Fibroblast of skin of right biceps (primary cell): ENCODE data around the gene WDFY3.
A peak's percentile ranks its signal among the peaks of the same experiment; 100 is the strongest.

ENCODE experiments used
- DNase-seq: peaks from one replicate; pipeline ENCODE4 v3.0.0-alpha.2; 2013

The WDFY3 gene

GRCh38 chr4:84944947-84945346, 21.5 kb downstream of the WDFY3 start:
- DNase-seq = peak; percentile 52

GRCh38 chr4:84940960-84941359, 25.5 kb downstream of the WDFY3 start:
- no peak for DNase-seq

- no peak for DNase-seq
Measured at GRCh38 chr4:84939113-84939512, 27.4 kb downstream of the WDFY3 start.

GRCh38 chr4:84938316-84938715, 28.2 kb downstream of the WDFY3 start:
- peak; percentile 81 for DNase-seq

- no peak for DNase-seq
Measured at GRCh38 chr4:84937381-84937977, 29.0 kb downstream of the WDFY3 start.

- no peak for DNase-seq
Measured at GRCh38 chr4:84936123-84936522, 30.4 kb downstream of the WDFY3 start.

GRCh38 chr4:84932462-84932861, 34.0 kb downstream of the WDFY3 start:
- DNase-seq = no peak

- DNase-seq = no peak
Measured at GRCh38 chr4:84931961-84932360, 34.5 kb downstream of the WDFY3 start.

GRCh38 chr4:84931274-84931673, 35.2 kb downstream of the WDFY3 start:
- DNase-seq = no peak

GRCh38 chr4:84928089-84928488, 38.4 kb downstream of the WDFY3 start:
- DNase-seq = no peak

- no peak for DNase-seq
Measured at GRCh38 chr4:84927428-84927827, 39.1 kb downstream of the WDFY3 start.

- no peak for DNase-seq
Measured at GRCh38 chr4:84925558-84925957, 40.9 kb downstream of the WDFY3 start.

- DNase-seq = no peak
Measured at GRCh38 chr4:84924434-84924833, 42.1 kb downstream of the WDFY3 start.

- peak; percentile 75 for DNase-seq
Measured at GRCh38 chr4:84920617-84921016, 45.9 kb downstream of the WDFY3 start.

GRCh38 chr4:84917869-84918600, 48.5 kb downstream of the WDFY3 start:
- peak; percentile 30 for DNase-seq

- peak; percentile 28 for DNase-seq
Measured at GRCh38 chr4:84917086-84917821, 49.2 kb downstream of the WDFY3 start.

- DNase-seq = no peak
Measured at GRCh38 chr4:84916227-84916626, 50.3 kb downstream of the WDFY3 start.

GRCh38 chr4:84915396-84915780, 51.1 kb downstream of the WDFY3 start:
- DNase-seq = no peak

GRCh38 chr4:84914686-84915395, 51.6 kb downstream of the WDFY3 start:
- DNase-seq = no peak

- DNase-seq = no peak
Measured at GRCh38 chr4:84913176-84913575, 53.3 kb downstream of the WDFY3 start.

- no peak for DNase-seq
Measured at GRCh38 chr4:84912741-84913140, 53.7 kb downstream of the WDFY3 start.

GRCh38 chr4:84908876-84909275, 57.6 kb downstream of the WDFY3 start:
- DNase-seq = no peak

- DNase-seq = no peak
Measured at GRCh38 chr4:84907145-84907544, 59.3 kb downstream of the WDFY3 start.
